Colonic mucosa (tissue), 4 donors: ENCODE data around the gene PTGR1. TPM values are rescaled to one million over a fixed set of nuclear protein-coding genes. Genes with fewer than 3 reads are reported as not detected.

Experiments used
- DNase-seq: peaks from one replicate; pipeline ENCODE4 v3.0.0-alpha.2; 2020
- H3K27ac ChIP-seq: fragments of 200-600 bp; one replicate; pipeline ENCODE4 v1.8.0; 2021
- H3K27me3 ChIP-seq: fragments of 200-600 bp; one replicate; pipeline ENCODE4 v1.8.0; 2021
- H3K36me3 ChIP-seq: fragments of 200-600 bp; one replicate; pipeline ENCODE4 v1.8.0; 2021
- H3K4me1 ChIP-seq: fragments of 200-600 bp; one replicate; pipeline ENCODE4 v1.8.0; 2021; ENCODE audit warnings: mild to moderate bottlenecking
- H3K4me3 ChIP-seq: fragments of 200-600 bp; one replicate; pipeline ENCODE4 v1.8.0; 2021
- H3K9ac ChIP-seq, 2 donors: one replicate each; pipeline ENCODE4 v1.7.0; 2013; ENCODE audit warnings: control low read depth in 2 of 2, low read depth in 2 of 2, low read length in 2 of 2
- H3K9me3 ChIP-seq: fragments of 200-600 bp; one replicate; pipeline ENCODE4 v1.8.0; 2021
- intact Hi-C: fragments of 100-400 bp; cut with DNase I; formaldehyde crosslinking; loops from one replicate; pipeline ENCODE4 v1.14.1; 2022
- total RNA-seq, 2 donors: library from RNA; stranded (reverse); fragmentation: NEBNext Ultra II Directional in 1 of 2; extraction: Animal tissue kit (Norgen Biotek cat#: 25700) in 1 of 2; gene quantifications; one replicate each; pipeline ENCODE4 v1.2.1, GENCODE V29; 2021
- TF ChIP-seq, protein P1 (sequence below): fragments of 200-600 bp; IDR thresholded peaks from one replicate; pipeline ENCODE4 v1.8.0; 2022; ENCODE audit warnings: antibody characterized with exemption, mild to moderate bottlenecking
- donor health status: healthy.
- donor health status: DM: no; HTN: no; CAD: no.
- donor health status: DM: no; HTN: no; CAD: no.

PTGR1 gene
- total RNA-seq, 2 donors from 2014 or later, result 55.6 to 85.3 TPM

DNA sequence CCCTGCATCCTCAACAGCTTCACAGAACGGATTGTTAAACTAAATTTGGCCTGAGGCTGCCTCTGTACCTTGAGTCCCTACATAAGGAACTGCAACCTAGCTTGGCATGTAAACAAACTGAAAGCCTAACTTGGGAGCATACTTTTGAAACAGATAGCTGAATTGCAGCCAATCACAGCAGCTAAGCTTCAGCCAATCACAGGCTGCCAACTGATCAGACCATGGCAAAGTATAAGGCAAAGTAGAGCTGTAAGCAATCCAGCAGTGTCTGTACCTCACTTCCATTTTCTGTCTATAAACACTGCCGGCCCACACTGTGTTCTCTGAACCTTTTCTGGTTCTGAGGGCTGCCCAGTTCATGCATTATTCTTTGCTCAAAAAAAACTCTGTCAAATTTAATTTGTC lies 83.4 kb downstream of the PTGR1 start:
- Histone ChIP-seq H3K27ac (no peak overlapping the region), H3K9me3 (no peaks in the 10 kb centered on the region), H3K4me1 (no peaks in the 10 kb centered on the region), H3K27me3 (no peaks in the 10 kb centered on the region), H3K36me3 (no peaks in the 10 kb centered on the region), H3K4me3 (no peak overlapping the region), H3K9ac (no peak overlapping the region)
- TF ChIP-seq, protein P1, sequence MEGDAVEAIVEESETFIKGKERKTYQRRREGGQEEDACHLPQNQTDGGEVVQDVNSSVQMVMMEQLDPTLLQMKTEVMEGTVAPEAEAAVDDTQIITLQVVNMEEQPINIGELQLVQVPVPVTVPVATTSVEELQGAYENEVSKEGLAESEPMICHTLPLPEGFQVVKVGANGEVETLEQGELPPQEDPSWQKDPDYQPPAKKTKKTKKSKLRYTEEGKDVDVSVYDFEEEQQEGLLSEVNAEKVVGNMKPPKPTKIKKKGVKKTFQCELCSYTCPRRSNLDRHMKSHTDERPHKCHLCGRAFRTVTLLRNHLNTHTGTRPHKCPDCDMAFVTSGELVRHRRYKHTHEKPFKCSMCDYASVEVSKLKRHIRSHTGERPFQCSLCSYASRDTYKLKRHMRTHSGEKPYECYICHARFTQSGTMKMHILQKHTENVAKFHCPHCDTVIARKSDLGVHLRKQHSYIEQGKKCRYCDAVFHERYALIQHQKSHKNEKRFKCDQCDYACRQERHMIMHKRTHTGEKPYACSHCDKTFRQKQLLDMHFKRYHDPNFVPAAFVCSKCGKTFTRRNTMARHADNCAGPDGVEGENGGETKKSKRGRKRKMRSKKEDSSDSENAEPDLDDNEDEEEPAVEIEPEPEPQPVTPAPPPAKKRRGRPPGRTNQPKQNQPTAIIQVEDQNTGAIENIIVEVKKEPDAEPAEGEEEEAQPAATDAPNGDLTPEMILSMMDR, result no peak
- intact Hi-C loops, result no loop called here
- DNase-seq, result no peak

DNA sequence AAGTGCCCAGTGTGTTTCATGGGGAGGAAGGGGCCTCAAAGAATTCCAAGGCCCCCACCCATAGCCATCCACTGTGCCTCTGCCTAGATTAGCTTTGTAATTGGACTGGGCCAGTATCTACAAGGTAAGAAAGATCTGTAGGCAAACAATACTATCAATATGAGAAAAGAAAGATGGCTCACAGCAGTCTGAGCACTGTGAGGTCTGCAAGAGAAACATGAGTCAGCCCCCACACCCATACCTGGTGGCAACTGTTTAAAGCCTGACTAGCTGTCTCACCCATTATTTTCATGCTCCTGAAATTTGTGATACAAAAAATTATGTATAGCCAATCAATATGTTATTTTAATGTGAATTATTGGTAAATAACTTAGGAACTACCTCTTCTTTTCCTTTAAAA lies 84.5 kb downstream of the PTGR1 start:
- Histone ChIP-seq H3K27me3 (no peaks in the 10 kb centered on the region), H3K4me1 (no peaks in the 10 kb centered on the region), H3K27ac (no peak overlapping the region), H3K36me3 (no peaks in the 10 kb centered on the region), H3K9me3 (no peaks in the 10 kb centered on the region), H3K9ac (no peak overlapping the region), H3K4me3 (no peak overlapping the region)
- no peak for DNase-seq
- TF ChIP-seq, protein P1, result no peak
- intact Hi-C loops, result no loop called here

Other genes with a start within 250 kb of the PTGR1 start
- gene ECPAS, start 115.3 kb downstream of the PTGR1 start, total RNA-seq, result 10 to 100 TPM; 55.1 to 92.5 TPM
- 1 to 10 TPM; 1.2 to 2.8 TPM for gene ZNF483, start 74.5 kb downstream of the PTGR1 start, total RNA-seq
- gene DNAJC25, start 31.7 kb upstream of the PTGR1 start, total RNA-seq, result 1 to 10 TPM; 7.8 to 9.0 TPM
- 10 to 100 TPM; 12.6 to 27.3 TPM for gene GNG10, start 62.0 kb upstream of the PTGR1 start, total RNA-seq
- under 1 TPM in 1 of 2 donors, not detected in 1; 0.37 TPM for gene SHOC1, start 195.3 kb upstream of the PTGR1 start, total RNA-seq